Activated T-cell treated with anti-CD3 and anti-CD28 coated beads, Interleukin-2, amount 50 U/mL, for 72 hours (primary cell): Measurements from ENCODE around the gene CIB2. TPM values are rescaled to one million over a fixed set of nuclear protein-coding genes. Genes with fewer than 3 reads are reported as not detected.

Experiments used
- ATAC-seq, 2 donors: fragments of 150-1000 bp; cut with Tn5 transposase; replicated peaks in 1 of 2; 2 replicates each; pipeline ENCODE4 v1.10.0; 2021; ENCODE audit warnings: moderate library complexity in 2 of 2, mild to moderate bottlenecking in 1 of 2
- DNase-seq, 2 donors: peaks; one replicate each; pipeline ENCODE4 v3.0.0; 2021 to 2022; ENCODE audit warnings: mixed read lengths in 1 of 2
- H3K27ac Mint-ChIP-seq: one replicate; pipeline ENCODE4 v1.8.0; 2022; ENCODE audit warnings: mild to moderate bottlenecking, moderate library complexity, mixed read lengths
- H3K27me3 Mint-ChIP-seq: one replicate; pipeline ENCODE4 v1.8.0; 2022; ENCODE audit warnings: low read depth, mixed read lengths
- H3K36me3 Mint-ChIP-seq, 2 donors: one replicate each; pipeline ENCODE4 v1.8.0; 2022; ENCODE audit warnings: mixed read lengths in 2 of 2, mild to moderate bottlenecking in 1 of 2; ENCODE audit not compliant: insufficient read depth in 2 of 2
- H3K4me1 Mint-ChIP-seq: one replicate; pipeline ENCODE4 v1.8.0; 2022; ENCODE audit warnings: low read depth, mixed read lengths
- H3K4me3 Mint-ChIP-seq, 2 donors: one replicate each; pipeline ENCODE4 v1.8.0; 2022; ENCODE audit warnings: mild to moderate bottlenecking in 2 of 2, mixed read lengths in 2 of 2, moderate library complexity in 2 of 2
- H3K9me3 Mint-ChIP-seq, 2 donors: one replicate each; pipeline ENCODE4 v1.8.0; 2022; ENCODE audit warnings: mixed read lengths in 2 of 2
- total RNA-seq, 2 donors: library from RNA; stranded (reverse); gene quantifications; one replicate each; pipeline ENCODE4 v1.2.3, GENCODE V29; 2022

CIB2 gene
- total RNA-seq, 2 donors from 2014 or later = 3.2 to 3.8 TPM

DNA sequence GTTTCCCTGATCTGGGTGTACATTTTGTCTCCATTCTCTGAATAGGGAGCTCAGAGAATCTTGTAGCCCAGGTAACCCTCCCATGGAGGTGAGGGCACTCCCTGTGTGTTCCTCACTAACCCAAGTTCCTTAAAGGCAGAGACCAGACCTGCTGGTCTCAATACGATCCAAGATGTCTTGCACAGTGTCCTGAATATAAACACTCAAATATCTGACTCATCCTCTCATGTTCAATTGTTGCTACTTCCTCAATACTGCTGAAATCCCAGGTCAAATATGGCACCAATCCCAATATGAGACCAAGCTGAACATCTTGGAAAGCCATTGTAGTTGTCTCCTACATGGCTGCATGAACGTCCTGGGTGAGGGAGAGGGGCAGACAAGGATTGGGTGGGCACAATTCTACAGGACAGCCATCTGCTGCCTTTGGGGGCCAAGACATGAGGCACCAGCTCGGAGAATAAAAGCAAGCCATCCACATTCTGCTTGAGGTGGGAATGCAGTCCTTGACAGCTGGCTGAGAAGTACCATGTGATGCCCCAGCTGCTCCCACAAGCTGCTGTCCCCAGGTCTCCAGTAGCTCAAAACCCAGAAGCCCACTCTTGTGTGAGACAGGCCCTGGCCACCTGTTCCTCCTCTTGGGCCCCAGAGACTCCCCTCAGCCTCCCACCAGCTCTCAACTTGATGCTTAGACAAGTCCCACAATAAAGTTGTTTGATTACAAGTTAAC, 72.0 kb downstream of the CIB2 start:
- Mint-ChIP-seq H3K27ac (peak overlapping the region; percentile 46), H3K36me3 (peaks cover 0 to 4% of the 10 kb centered on the region in 2 donors), H3K4me1 (peaks cover 66% of the 10 kb centered on the region), H3K4me3 (peak overlapping the region; percentile 9 to 16), H3K27me3 (no peaks in the 10 kb centered on the region), H3K9me3 (no peaks in the 10 kb centered on the region)
- ATAC-seq (no peak), DNase-seq (no peak)

DNA sequence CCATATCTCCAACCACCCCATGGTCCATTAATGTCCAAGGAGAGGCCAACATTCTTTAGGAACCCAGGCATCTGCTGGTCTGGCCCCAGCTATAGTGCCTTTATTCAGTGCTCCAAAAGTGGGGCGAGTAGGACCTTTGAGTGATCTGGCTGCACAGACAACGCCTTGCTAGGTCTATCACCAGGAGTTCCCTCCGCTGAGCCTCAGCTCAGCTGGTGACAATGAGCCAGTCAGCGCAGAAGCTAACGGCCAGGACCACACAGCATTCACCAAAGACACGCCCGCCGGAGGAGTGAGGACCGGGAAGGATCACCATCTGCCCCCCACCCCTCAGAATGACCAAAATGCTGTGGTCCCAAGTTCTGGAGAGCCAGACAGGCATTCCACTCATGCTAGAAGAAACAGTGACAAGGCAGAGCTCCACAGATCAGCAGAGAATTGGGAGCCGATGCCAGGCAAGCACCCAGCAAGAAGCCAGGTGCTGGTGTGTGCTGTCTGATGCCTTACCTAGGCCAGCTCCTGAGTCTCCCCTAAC, 72.8 kb downstream of the CIB2 start:
- no peaks in the 10 kb centered on the region for H3K27me3 Mint-ChIP-seq
- H3K36me3 Mint-ChIP-seq = peaks cover 0 to 4% of the 10 kb centered on the region in 2 donors
- H3K9me3 Mint-ChIP-seq = no peaks in the 10 kb centered on the region
- no peak overlapping the region for H3K4me3 Mint-ChIP-seq
- H3K27ac Mint-ChIP-seq = no peak overlapping the region
- ATAC-seq (no peak), DNase-seq (no peak)
- H3K4me1 Mint-ChIP-seq = peaks cover 75% of the 10 kb centered on the region

DNA sequence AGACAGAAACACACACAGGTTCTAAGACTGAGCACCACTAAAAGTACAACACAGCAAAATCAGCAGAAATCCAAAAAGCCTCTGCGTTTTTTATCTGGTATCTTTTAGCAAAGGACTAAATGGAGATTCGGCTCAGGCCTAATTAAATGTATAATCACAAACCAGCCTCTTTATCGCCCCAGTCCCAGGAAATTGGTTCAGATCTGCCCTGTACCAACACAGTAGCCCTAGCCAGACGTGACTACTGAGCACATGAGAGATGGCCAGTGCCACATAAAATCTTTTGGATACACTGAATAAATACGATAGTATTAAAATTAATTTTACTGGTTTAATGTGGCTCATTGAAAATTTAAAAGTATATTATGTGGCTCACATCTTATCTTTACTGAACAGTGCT, 73.4 kb downstream of the CIB2 start:
- H3K27me3 Mint-ChIP-seq = no peaks in the 10 kb centered on the region
- no peak for DNase-seq
- H3K4me3 Mint-ChIP-seq = no peak overlapping the region
- H3K4me1 Mint-ChIP-seq = peaks cover 81% of the 10 kb centered on the region
- ATAC-seq = no peak
- no peaks in the 10 kb centered on the region for H3K9me3 Mint-ChIP-seq
- peak overlapping the region; percentile 61 for H3K27ac Mint-ChIP-seq
- H3K36me3 Mint-ChIP-seq = peaks cover 0 to 9% of the 10 kb centered on the region in 2 donors

DNA sequence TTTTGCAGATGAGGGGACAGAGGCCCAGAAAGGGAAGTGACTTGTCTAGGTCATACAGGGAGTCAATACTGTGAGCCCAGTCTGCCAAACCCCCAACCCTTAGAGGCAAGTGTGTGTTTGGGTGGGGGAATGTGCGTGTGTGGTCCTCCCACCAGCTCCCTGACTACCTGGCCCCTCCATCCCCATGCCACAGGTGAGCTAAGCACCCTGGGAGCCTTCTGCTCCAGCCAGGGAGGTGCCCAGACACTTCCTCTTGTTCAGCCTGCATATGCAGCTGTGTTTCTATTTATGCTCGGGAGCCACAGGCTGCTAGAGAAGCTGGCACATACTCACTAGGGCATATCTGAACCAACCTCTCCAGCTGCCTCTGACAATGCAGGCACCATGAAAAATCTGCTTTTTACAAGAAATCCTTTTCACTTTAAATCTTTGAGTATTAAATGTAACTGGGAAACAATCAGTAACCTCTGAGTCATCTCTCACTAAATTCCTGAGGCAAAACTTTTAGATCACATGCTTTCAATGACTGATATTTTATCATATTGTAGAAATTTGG, 74.5 kb downstream of the CIB2 start:
- peak overlapping the region; percentile 72 for H3K27ac Mint-ChIP-seq
- DNase-seq (no peak), ATAC-seq (peak; percentile 15 to 25)
- H3K4me3 Mint-ChIP-seq = peak overlapping the region; percentile 43 to 58
- no peaks in the 10 kb centered on the region for H3K9me3 Mint-ChIP-seq
- peaks cover 0 to 11% of the 10 kb centered on the region in 2 donors for H3K36me3 Mint-ChIP-seq
- H3K27me3 Mint-ChIP-seq = no peaks in the 10 kb centered on the region
- peaks cover 91% of the 10 kb centered on the region for H3K4me1 Mint-ChIP-seq

DNA sequence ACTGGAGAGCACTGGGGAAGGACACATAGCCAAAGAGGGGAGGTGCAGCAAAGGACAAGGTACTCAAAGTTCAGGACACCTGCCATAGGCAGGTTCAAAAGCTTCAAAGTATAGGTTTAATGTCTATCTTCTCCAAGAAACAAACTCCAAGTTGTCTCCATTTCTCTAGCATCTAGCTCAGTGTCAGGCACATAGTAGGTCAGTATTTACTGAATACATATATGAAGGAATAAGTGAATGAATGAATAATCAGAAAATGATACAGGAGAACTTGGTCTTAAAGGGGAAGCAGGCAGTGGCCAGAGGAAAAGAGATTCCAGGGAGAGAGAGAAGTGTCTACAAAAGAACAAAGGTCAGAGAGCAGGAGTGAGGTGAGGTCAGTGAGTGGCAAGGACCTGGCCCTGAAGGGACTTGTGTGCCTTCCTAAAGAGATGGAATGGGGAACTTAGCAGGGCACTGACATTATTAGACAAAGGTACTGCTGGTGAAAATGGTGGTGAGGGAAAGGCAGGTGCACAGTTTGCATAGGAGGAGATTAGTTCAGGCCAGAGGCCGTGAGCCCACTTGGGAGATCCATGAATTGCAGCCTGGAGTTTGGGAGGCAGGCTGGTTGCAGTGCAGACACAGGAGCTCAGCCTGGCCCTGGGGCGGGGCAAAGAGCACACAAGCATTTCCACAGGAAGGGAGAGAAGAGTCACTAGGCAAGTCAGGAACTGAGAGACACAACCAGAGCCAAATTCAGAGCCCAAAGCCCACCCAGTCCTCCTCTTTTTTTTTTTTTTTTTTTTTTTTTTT, 75.1 kb downstream of the CIB2 start:
- peak overlapping the region; percentile 7 to 58 for H3K4me3 Mint-ChIP-seq

DNA sequence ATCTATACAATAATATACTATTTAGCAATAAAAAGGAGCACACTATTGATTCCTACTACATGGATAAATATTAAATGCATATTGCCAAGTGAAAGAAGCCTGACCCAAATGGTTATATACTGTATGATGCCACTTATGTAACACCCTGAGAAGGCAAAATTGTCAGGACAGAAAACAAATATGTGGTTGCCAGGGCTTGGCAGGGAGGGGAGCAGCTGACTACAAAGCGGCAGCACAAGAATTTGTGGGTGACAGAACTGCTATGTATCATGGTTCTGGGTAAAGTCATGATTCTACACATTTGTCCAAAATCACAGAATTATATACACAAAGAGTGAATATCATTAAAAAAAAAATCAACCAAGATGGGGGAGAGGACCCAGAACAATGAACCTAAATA, 76.3 kb downstream of the CIB2 start:
- ATAC-seq (no peak), DNase-seq (no peak)
- H3K9me3 Mint-ChIP-seq = no peaks in the 10 kb centered on the region
- peak overlapping the region; percentile 35 for H3K27ac Mint-ChIP-seq
- no peaks in the 10 kb centered on the region for H3K27me3 Mint-ChIP-seq
- peak overlapping the region in 1 of 2 donors; percentile 7 for H3K4me3 Mint-ChIP-seq
- peaks cover 0 to 11% of the 10 kb centered on the region in 2 donors for H3K36me3 Mint-ChIP-seq
- peaks cover 97% of the 10 kb centered on the region for H3K4me1 Mint-ChIP-seq

More for the DNA sequence above, 75.1 kb downstream of the CIB2 start:
- Mint-ChIP-seq H3K36me3 (peaks cover 0 to 11% of the 10 kb centered on the region in 2 donors), H3K4me1 (peaks cover 97% of the 10 kb centered on the region), H3K27ac (peak overlapping the region; percentile 80), H3K27me3 (no peaks in the 10 kb centered on the region), H3K9me3 (no peaks in the 10 kb centered on the region)
- ATAC-seq = peak in 1 of 2 donors; percentile 17
- no peak for DNase-seq

Other genes starting within 250 kb of the CIB2 start
- gene TBC1D2B, start 53.7 kb downstream of the CIB2 start, total RNA-seq = 10 to 100 TPM; 67.8 to 75.0 TPM
- gene SH2D7, start 38.9 kb downstream of the CIB2 start, total RNA-seq = not detected
- gene IDH3A, start 17.9 kb upstream of the CIB2 start, total RNA-seq = 10 to 100 TPM; 83.6 to 92.7 TPM
- gene ACSBG1, start 103.1 kb upstream of the CIB2 start, total RNA-seq = under 1 TPM in 1 of 2 donors, not detected in 1; 0.32 TPM
- gene DNAJA4, start 133.1 kb upstream of the CIB2 start, total RNA-seq = 10 to 100 TPM; 30.7 to 36.4 TPM
- gene SKIC8, start 168.2 kb upstream of the CIB2 start, total RNA-seq = 10 to 100 TPM; 31.0 to 31.3 TPM
- gene CRABP1, start 208.9 kb upstream of the CIB2 start, total RNA-seq = under 1 TPM in 1 of 2 donors, not detected in 1; 0.65 TPM